Neural progenitor cell (in vitro differentiated cells): ENCODE data around the gene FREM2.

ENCODE experiments used
- EZH2 ChIP-seq: fragments of 200-600 bp; sonication (generic); IDR thresholded peaks from 2 replicates; pipeline ENCODE4 v1.6.1; 2017; ENCODE audit warnings: antibody characterized with exemption, mild to moderate bottlenecking, moderate library complexity
- TF ChIP-seq, protein P1 (sequence below): fragments of 200-600 bp; sonication (generic); IDR thresholded peaks from 2 replicates; pipeline ENCODE4 v1.5.1; 2017; ENCODE audit warnings: antibody characterized with exemption, mild to moderate bottlenecking

DNA sequence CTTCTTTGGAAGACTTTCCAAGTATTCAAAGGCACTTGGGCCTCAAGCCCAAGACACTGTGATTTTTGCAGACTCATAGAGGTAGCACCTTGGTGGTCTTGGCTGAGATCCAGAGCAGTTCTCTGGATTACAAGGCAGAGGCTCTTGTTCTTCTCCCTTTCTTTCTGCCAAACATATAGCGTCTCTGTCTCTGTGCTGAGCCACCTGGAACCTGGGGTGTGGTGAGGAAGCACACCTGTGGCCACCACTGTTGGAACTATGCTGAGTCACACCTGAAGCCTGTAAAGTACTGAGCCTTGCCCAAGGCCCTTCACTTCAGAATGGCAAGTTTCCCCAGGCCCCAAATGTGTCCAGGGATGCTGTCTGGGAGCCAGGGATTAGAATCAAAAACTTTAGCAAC, 127.5 kb downstream of the FREM2 start:
- TF ChIP-seq, protein P1, sequence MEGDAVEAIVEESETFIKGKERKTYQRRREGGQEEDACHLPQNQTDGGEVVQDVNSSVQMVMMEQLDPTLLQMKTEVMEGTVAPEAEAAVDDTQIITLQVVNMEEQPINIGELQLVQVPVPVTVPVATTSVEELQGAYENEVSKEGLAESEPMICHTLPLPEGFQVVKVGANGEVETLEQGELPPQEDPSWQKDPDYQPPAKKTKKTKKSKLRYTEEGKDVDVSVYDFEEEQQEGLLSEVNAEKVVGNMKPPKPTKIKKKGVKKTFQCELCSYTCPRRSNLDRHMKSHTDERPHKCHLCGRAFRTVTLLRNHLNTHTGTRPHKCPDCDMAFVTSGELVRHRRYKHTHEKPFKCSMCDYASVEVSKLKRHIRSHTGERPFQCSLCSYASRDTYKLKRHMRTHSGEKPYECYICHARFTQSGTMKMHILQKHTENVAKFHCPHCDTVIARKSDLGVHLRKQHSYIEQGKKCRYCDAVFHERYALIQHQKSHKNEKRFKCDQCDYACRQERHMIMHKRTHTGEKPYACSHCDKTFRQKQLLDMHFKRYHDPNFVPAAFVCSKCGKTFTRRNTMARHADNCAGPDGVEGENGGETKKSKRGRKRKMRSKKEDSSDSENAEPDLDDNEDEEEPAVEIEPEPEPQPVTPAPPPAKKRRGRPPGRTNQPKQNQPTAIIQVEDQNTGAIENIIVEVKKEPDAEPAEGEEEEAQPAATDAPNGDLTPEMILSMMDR: no peak
- no peak for TF ChIP-seq EZH2
